GM12878 (cell line): ENCODE measurements around the gene AKT3. TPM values are rescaled to one million over a fixed set of nuclear protein-coding genes. Genes with fewer than 3 reads are reported as not detected.

Experiments
- BRCA1 ChIP-seq: IDR thresholded peaks from 2 replicates; pipeline ENCODE4 v1.6.1; 2011; ENCODE audit warnings: low read depth, low read length, improper control_type of control experiment
- CTCF ChIP-seq, 3 experiments: IDR thresholded peaks in 2 of 3; conservative IDR thresholded peaks in 1 of 3; 2 replicates each; pipeline ENCODE4 v1.5.1; 2011; ENCODE audit warnings: low read depth in 3 of 3, low read length in 3 of 3, mild to moderate bottlenecking in 3 of 3, control low read depth in 2 of 3, moderate library complexity in 2 of 3, inconsistent platforms in 1 of 3, mixed read lengths in 1 of 3; ENCODE audit not compliant: control insufficient read depth in 2 of 3, insufficient read depth in 1 of 3; ENCODE audit errors: extremely low read depth in 1 of 3
- ESRRA ChIP-seq: IDR thresholded peaks from 2 replicates; pipeline ENCODE4 v1.6.1; 2012; ENCODE audit warnings: mild to moderate bottlenecking, low read length, improper control_type of control experiment
- POU2F2 ChIP-seq: IDR thresholded peaks from 3 replicates; pipeline ENCODE4 v1.6.1; 2011; ENCODE audit warnings: low read depth, mild to moderate bottlenecking, low read length, borderline replicate concordance
- PRDM15 ChIP-seq: fragments of 450-650 bp; formaldehyde crosslinking; IDR thresholded peaks from 2 replicates; pipeline ENCODE4 v1.4.0; 2020; ENCODE audit warnings: mild to moderate bottlenecking, moderate library complexity
- SUZ12 ChIP-seq: fragments of 200-600 bp; sonication (generic); IDR thresholded peaks from one replicate; pipeline ENCODE4 v1.6.1; 2018; ENCODE audit warnings: antibody characterized with exemption, mild to moderate bottlenecking; ENCODE audit not compliant: unreplicated experiment
- TCF12 ChIP-seq: IDR thresholded peaks from 2 replicates; pipeline ENCODE4 v1.6.1; 2011; ENCODE audit warnings: low read depth, mild to moderate bottlenecking, low read length
- ZNF274 ChIP-seq: IDR thresholded peaks from one replicate; pipeline ENCODE4 v1.8.0; 2011; ENCODE audit not compliant: insufficient read length, insufficient read depth
- ZNF592 ChIP-seq: fragments of 450-650 bp; IDR thresholded peaks from 2 replicates; pipeline ENCODE4 v1.6.1; 2017; ENCODE audit warnings: mild to moderate bottlenecking, moderate library complexity
- polyA plus RNA-seq, 11 experiments: library from polyadenylated mRNA; depleted of rRNA in 4 of 11; unstranded in 6 of 11; stranded (reverse) in 5 of 11; fragments of >200 nt; fragmentation: Nextera tagmentation in 4 of 11; fragmentation: Illumina TruSeq in 1 of 11; extraction: Ambion mirVana in 4 of 11; extraction: Trizol in 1 of 11; gene quantifications; 1 replicate in 1 of 11; 2 replicates in 10 of 11; pipeline versions ENCODE4 v1.2.1 to v1.2.3, GENCODE V29; 2011 to 2016; ENCODE audit warnings: inconsistent platforms in 2 of 11, missing spikeins in 2 of 11, low read depth in 1 of 11
- total RNA-seq, 4 experiments: library from RNA; depleted of rRNA in 3 of 4; stranded (reverse); fragments of >200 nt in 3 of 4; fragmentation: Illumina TruSeq in 1 of 4; extraction: Trizol in 1 of 4; gene quantifications; 2 replicates each; pipeline versions ENCODE4 v1.2.1 to v1.2.3, GENCODE V29; 2013 to 2021
- TF ChIP-seq, protein P1 (sequence below): fragments of 450-650 bp; IDR thresholded peaks from 2 replicates; pipeline ENCODE4 v1.6.1; 2017; ENCODE audit warnings: mild to moderate bottlenecking, low read depth, inconsistent platforms; ENCODE audit not compliant: poor library complexity, severe bottlenecking

Gene AKT3
- total and polyA plus RNA-seq, 10 of the 15 experiments (the other 5 are each of a cell fraction or from before 2014, with no cell fraction given): 0.03 to 0.56 (median 0.19) TPM

- TF ChIP-seq POU2F2 (no peak), CTCF (IDR thresholded peaks at IDR 0.05 in 2 of 3, conservative IDR thresholded peaks at IDR 0.05 in 1 of 3; ENCODE audit: control insufficient read depth in 2 of 3, extremely low read depth in 1 of 3, insufficient read depth in 1 of 3, low read depth in 3 of 3, low read length in 3 of 3) (no peak), BRCA1 (no peak), TCF12 (no peak), SUZ12 (no peak), ZNF274 (no peak), ZNF592 (no peak), ESRRA (no peak), PRDM15 (no peak)
- TF ChIP-seq, protein P1, sequence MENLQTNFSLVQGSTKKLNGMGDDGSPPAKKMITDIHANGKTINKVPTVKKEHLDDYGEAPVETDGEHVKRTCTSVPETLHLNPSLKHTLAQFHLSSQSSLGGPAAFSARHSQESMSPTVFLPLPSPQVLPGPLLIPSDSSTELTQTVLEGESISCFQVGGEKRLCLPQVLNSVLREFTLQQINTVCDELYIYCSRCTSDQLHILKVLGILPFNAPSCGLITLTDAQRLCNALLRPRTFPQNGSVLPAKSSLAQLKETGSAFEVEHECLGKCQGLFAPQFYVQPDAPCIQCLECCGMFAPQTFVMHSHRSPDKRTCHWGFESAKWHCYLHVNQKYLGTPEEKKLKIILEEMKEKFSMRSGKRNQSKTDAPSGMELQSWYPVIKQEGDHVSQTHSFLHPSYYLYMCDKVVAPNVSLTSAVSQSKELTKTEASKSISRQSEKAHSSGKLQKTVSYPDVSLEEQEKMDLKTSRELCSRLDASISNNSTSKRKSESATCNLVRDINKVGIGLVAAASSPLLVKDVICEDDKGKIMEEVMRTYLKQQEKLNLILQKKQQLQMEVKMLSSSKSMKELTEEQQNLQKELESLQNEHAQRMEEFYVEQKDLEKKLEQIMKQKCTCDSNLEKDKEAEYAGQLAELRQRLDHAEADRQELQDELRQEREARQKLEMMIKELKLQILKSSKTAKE: no peak
Observed at GRCh38 chr1:243549108-243549507, 300.9 kb downstream of the AKT3 start (continued).
